SK-N-SH treated with all-trans-retinoic acid at 6 μM for 48 hours (cell line): ENCODE data around the gene BRICD5.

ENCODE experiments used
- ATAC-seq: fragments of 200-7000 bp; cut with Tn5 transposase; 3 replicates; pipeline ENCODE4 v1.9.1; 2020; ENCODE audit warnings: mild to moderate bottlenecking, moderate library complexity
- BACH2 ChIP-seq: fragments of 250-450 bp; sonication (Bioruptor Pico); IDR thresholded peaks from 2 replicates; pipeline ENCODE4 v1.9.0; 2021; ENCODE audit warnings: mild to moderate bottlenecking, borderline replicate concordance
- CSDC2 ChIP-seq: fragments of 250-450 bp; sonication (Bioruptor Pico); IDR thresholded peaks from 2 replicates; pipeline ENCODE4 v1.5.0; 2020; ENCODE audit warnings: mild to moderate bottlenecking, moderate library complexity
- ESRRG ChIP-seq: fragments of 250-450 bp; sonication (Bioruptor Pico); IDR thresholded peaks from 2 replicates; pipeline ENCODE4 v1.6.1; 2021; ENCODE audit warnings: mild to moderate bottlenecking
- GLIS3 ChIP-seq: fragments of 250-450 bp; sonication (Bioruptor Pico); IDR thresholded peaks from 2 replicates; pipeline ENCODE4 v1.5.0; 2020; ENCODE audit warnings: mild to moderate bottlenecking, moderate library complexity
- ISL1 ChIP-seq: fragments of 250-450 bp; sonication (Bioruptor Pico); IDR thresholded peaks from 2 replicates; pipeline ENCODE4 v2.1.2; 2022; ENCODE audit warnings: mild to moderate bottlenecking, moderate library complexity
- OSR1 ChIP-seq: fragments of 250-450 bp; sonication (Bioruptor Pico); IDR thresholded peaks from 2 replicates; pipeline ENCODE4 v1.8.0; 2022; ENCODE audit warnings: moderate library complexity, mild to moderate bottlenecking, inconsistent platforms
- POU6F1 ChIP-seq: fragments of 250-450 bp; sonication (Bioruptor Pico); IDR thresholded peaks from 2 replicates; pipeline ENCODE4 v1.8.0; 2021; ENCODE audit warnings: low read depth, mild to moderate bottlenecking, moderate library complexity, borderline replicate concordance
- PPARA ChIP-seq: fragments of 250-450 bp; sonication (Bioruptor Pico); IDR thresholded peaks from 2 replicates; pipeline ENCODE4 v1.5.0; 2020; ENCODE audit warnings: mild to moderate bottlenecking, borderline replicate concordance
- RARB ChIP-seq: fragments of 250-450 bp; sonication (Bioruptor Pico); IDR thresholded peaks from 2 replicates; pipeline ENCODE4 v1.8.0; 2021; ENCODE audit warnings: mild to moderate bottlenecking, moderate library complexity
- SNAI2 ChIP-seq: fragments of 250-450 bp; sonication (Bioruptor Pico); IDR thresholded peaks from 2 replicates; pipeline ENCODE4 v1.5.0; 2020; ENCODE audit warnings: mild to moderate bottlenecking, moderate library complexity
- TCF4 ChIP-seq: fragments of 250-450 bp; sonication (Bioruptor Pico); IDR thresholded peaks from 2 replicates; pipeline ENCODE4 v1.8.0; 2021; ENCODE audit warnings: mild to moderate bottlenecking, moderate library complexity, borderline replicate concordance
- TOX ChIP-seq: fragments of 250-450 bp; sonication (Bioruptor Pico); IDR thresholded peaks from 2 replicates; pipeline ENCODE4 v1.8.0; 2021; ENCODE audit warnings: mild to moderate bottlenecking, moderate library complexity, borderline replicate concordance
- ZC3H10 ChIP-seq: fragments of 250-450 bp; sonication (Bioruptor Pico); IDR thresholded peaks from 2 replicates; pipeline ENCODE4 v1.5.1; 2021; ENCODE audit warnings: mild to moderate bottlenecking, moderate library complexity
- ZFP3 ChIP-seq: fragments of 250-450 bp; sonication (Bioruptor Pico); IDR thresholded peaks from 2 replicates; pipeline ENCODE4 v1.5.0; 2020; ENCODE audit warnings: mild to moderate bottlenecking, moderate library complexity
- ZFP30 ChIP-seq: fragments of 450-650 bp; formaldehyde crosslinking; IDR thresholded peaks from 2 replicates; pipeline ENCODE4 v1.5.0; 2022; ENCODE audit warnings: mild to moderate bottlenecking, moderate library complexity
- ZNF565 ChIP-seq: fragments of 450-650 bp; formaldehyde crosslinking; conservative IDR thresholded peaks from 2 replicates; pipeline ENCODE4 v1.5.0; 2020; ENCODE audit warnings: low read depth, mild to moderate bottlenecking, moderate library complexity
- ZNF70 ChIP-seq: fragments of 450-650 bp; formaldehyde crosslinking; IDR thresholded peaks from 2 replicates; pipeline ENCODE4 v1.5.0; 2020; ENCODE audit warnings: mild to moderate bottlenecking, moderate library complexity
- ZNF8 ChIP-seq: fragments of 450-650 bp; formaldehyde crosslinking; IDR thresholded peaks from 2 replicates; pipeline ENCODE4 v1.5.0; 2020; ENCODE audit warnings: mild to moderate bottlenecking, moderate library complexity
- TF ChIP-seq, protein P1 (sequence below): fragments of 250-450 bp; sonication (Bioruptor Pico); IDR thresholded peaks from 2 replicates; pipeline ENCODE4 v1.8.0; 2020; ENCODE audit warnings: mild to moderate bottlenecking, moderate library complexity, borderline replicate concordance
- TF ChIP-seq, protein P2 (sequence below): fragments of 250-450 bp; sonication (Bioruptor Pico); IDR thresholded peaks from 2 replicates; pipeline ENCODE4 v1.5.1; 2021; ENCODE audit warnings: mild to moderate bottlenecking, moderate library complexity

Gene BRICD5

DNA sequence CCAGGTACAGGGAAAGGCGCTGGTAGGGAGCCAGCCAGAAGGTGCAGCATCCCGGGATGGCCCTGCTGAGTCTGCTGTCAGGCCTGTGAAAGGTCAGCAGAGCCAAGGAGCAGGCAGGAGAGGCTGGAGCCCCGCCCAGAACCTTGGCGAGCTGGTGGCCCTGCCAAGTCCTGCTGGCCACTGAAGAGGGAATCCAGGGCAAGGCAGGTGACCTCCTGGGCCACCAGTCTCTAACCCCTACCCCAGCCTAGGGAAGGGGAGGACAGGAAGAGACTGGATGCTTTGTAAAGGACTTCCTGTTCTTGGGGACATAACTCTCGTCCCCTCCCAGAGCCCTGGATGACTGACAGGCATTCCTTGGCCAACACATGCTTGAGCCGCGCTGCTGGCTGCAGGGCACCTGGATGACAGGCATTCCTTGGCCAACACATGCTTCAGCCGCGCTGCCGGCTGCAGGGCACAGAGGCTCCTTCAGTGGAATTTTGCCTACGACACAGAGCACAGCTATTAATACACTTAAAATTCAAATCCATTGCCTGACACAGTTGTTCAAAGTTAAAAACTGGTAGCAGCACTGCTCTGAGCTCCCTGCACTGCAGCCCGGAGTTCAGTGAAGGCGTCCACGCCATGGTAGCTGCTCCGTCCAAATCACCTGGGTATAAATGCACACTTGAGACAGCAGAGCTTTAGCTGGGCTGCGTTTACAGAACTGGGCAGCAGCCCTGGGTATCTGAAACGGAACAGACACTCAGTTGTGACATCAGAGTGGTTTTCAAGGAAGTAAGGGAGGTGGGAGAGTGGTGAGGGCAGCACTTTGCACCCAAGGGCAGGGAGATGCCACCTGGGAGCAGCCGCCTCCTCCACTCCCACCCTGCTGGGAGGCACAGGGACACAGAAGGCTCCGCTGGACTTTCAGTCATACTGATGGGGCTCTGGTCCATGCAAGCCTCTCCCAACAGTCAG lies 2.0 kb upstream of the BRICD5 start:
- ATAC-seq, result no peak
- TF ChIP-seq TOX (CRISPR knock-in tag) (no peak), ZNF70 (CRISPR knock-in tag) (no peak)

GRCh38 chr16:2211923-2212347 lies 1.3 kb upstream of the BRICD5 start:
- TF ChIP-seq OSR1 (CRISPR knock-in tag) (no peak), TOX (CRISPR knock-in tag) (no peak), RARB (CRISPR knock-in tag) (no peak), ZFP30 (no peak), GLIS3 (CRISPR knock-in tag) (no peak), POU6F1 (CRISPR knock-in tag) (no peak), TCF4 (CRISPR knock-in tag) (no peak)
- TF ChIP-seq, all 23 proteins: peak for 0

DNA sequence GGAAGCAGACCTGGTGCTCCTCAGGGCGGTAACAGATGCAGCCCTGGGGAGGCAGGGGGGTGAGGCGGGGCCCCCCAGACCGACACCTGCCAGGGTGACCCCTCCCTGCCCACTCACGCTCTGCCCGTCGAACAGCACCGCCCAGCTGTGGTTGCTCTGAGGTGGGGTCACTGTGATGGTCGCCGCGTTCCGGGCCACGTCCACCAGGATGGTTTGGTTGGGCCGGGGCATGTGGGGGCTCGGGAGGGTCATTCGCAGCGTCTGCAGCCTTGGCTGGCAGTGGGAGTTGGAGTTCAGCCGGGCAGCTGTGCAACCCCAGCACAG lies 692 bp downstream of the BRICD5 start:
- TF ChIP-seq GLIS3 (CRISPR knock-in tag), result no peak
- ATAC-seq, result no peak

More at GRCh38 chr16:2211923-2212347, 1.3 kb upstream of the BRICD5 start:
- ATAC-seq, result no peak

- TF ChIP-seq RARB (CRISPR knock-in tag) (no peak), BACH2 (no peak), SNAI2 (CRISPR knock-in tag) (no peak), PPARA (CRISPR knock-in tag) (no peak), TOX (CRISPR knock-in tag) (no peak), ZC3H10 (CRISPR knock-in tag) (no peak), ISL1 (CRISPR knock-in tag) (no peak)
- TF ChIP-seq, protein P1, sequence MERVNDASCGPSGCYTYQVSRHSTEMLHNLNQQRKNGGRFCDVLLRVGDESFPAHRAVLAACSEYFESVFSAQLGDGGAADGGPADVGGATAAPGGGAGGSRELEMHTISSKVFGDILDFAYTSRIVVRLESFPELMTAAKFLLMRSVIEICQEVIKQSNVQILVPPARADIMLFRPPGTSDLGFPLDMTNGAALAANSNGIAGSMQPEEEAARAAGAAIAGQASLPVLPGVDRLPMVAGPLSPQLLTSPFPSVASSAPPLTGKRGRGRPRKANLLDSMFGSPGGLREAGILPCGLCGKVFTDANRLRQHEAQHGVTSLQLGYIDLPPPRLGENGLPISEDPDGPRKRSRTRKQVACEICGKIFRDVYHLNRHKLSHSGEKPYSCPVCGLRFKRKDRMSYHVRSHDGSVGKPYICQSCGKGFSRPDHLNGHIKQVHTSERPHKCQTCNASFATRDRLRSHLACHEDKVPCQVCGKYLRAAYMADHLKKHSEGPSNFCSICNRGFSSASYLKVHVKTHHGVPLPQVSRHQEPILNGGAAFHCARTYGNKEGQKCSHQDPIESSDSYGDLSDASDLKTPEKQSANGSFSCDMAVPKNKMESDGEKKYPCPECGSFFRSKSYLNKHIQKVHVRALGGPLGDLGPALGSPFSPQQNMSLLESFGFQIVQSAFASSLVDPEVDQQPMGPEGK, result no peak
- no peak for ATAC-seq
Measured at GRCh38 chr16:2209258-2210008, 1.2 kb downstream of the BRICD5 start.

DNA sequence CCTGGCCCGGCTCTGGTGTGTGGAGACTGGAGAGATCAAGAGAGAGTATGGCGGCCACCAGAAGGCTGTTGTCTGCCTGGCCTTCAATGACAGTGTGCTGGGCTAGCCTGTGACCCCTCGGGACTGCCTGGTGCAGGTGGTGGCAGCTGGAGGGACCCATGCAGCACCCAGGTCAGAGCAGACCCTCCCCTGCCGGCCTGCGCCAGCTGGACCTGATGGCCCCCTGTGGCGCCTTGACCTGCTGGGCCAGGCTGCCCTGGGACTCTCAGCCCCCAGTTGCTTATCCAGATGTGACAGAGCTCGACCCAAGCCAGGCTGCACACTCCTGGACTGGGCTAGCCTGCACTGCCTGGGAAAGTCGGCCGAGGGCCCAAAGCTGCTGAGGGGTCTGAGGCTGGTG lies 1.9 kb downstream of the BRICD5 start:
- no peak for ATAC-seq
- TF ChIP-seq CSDC2, result no peak
- TF ChIP-seq SNAI2 (CRISPR knock-in tag), result no peak
- no peak for TF ChIP-seq ZFP3
- TF ChIP-seq, protein P1, result no peak
- no peak for TF ChIP-seq PPARA (CRISPR knock-in tag)
- TF ChIP-seq ZNF70 (CRISPR knock-in tag), result no peak
- TF ChIP-seq, protein P2, sequence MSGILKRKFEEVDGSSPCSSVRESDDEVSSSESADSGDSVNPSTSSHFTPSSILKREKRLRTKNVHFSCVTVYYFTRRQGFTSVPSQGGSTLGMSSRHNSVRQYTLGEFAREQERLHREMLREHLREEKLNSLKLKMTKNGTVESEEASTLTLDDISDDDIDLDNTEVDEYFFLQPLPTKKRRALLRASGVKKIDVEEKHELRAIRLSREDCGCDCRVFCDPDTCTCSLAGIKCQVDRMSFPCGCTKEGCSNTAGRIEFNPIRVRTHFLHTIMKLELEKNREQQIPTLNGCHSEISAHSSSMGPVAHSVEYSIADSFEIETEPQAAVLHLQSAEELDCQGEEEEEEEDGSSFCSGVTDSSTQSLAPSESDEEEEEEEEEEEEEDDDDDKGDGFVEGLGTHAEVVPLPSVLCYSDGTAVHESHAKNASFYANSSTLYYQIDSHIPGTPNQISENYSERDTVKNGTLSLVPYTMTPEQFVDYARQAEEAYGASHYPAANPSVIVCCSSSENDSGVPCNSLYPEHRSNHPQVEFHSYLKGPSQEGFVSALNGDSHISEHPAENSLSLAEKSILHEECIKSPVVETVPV (CRISPR knock-in tag), result no peak
- no peak for TF ChIP-seq ESRRG (CRISPR knock-in tag)
- no peak for TF ChIP-seq ZNF8 (CRISPR knock-in tag)
- TF ChIP-seq ZNF565 (CRISPR knock-in tag), result no peak
- no peak for TF ChIP-seq ZC3H10 (CRISPR knock-in tag)
- TF ChIP-seq ISL1 (CRISPR knock-in tag), result no peak
